HG03469 (cell line): ENCODE results near the gene PTPRA.
"Not testable (repeated sequence)": the region's sequence is repeated elsewhere in the genome, so short reads cannot be mapped to it uniquely, and the experiment has no call there.

Experiments used
- ATAC-seq: cut with Tn5 transposase; IDR thresholded peaks from one replicate; pipeline ENCODE4 v1.9.1; 2021; ENCODE audit warnings: mild to moderate bottlenecking, moderate library complexity, moderate number of reproducible peaks; ENCODE audit not compliant: unreplicated experiment

The PTPRA gene

GRCh38 chr20:2991532-2991931 is 118.3 kb downstream of the PTPRA start:
- ATAC-seq: no peak

GRCh38 chr20:2993250-2993649 is 120.0 kb downstream of the PTPRA start:
- ATAC-seq: no peak

GRCh38 chr20:2995796-2996195 is 122.5 kb downstream of the PTPRA start:
- no peak for ATAC-seq

- no peak for ATAC-seq
Observed at GRCh38 chr20:2998728-2999127, 125.4 kb downstream of the PTPRA start.

- ATAC-seq: no peak
Observed at GRCh38 chr20:3000852-3001523, 127.7 kb downstream of the PTPRA start.

- ATAC-seq: no peak
Observed at GRCh38 chr20:3003416-3003815, 130.1 kb downstream of the PTPRA start.

- ATAC-seq: no peak
Observed at GRCh38 chr20:3010985-3011723, 137.9 kb downstream of the PTPRA start.

- ATAC-seq: no peak
Observed at GRCh38 chr20:3011752-3012151, 138.5 kb downstream of the PTPRA start.

- ATAC-seq: no peak
Observed at GRCh38 chr20:3013771-3014170, 140.5 kb downstream of the PTPRA start.

GRCh38 chr20:3014179-3014578 is 140.9 kb downstream of the PTPRA start:
- ATAC-seq: no peak

GRCh38 chr20:3014662-3015061 is 141.4 kb downstream of the PTPRA start:
- no peak for ATAC-seq

- not testable (repeated sequence) for ATAC-seq
Observed at GRCh38 chr20:3015302-3015701, 142.0 kb downstream of the PTPRA start.

GRCh38 chr20:3021327-3021726 is 148.0 kb downstream of the PTPRA start:
- no peak for ATAC-seq

- no peak for ATAC-seq
Observed at GRCh38 chr20:3021777-3022176, 148.5 kb downstream of the PTPRA start.

GRCh38 chr20:3022559-3023490 is 149.5 kb downstream of the PTPRA start:
- ATAC-seq: not testable (repeated sequence)

GRCh38 chr20:3027987-3028386 is 154.7 kb downstream of the PTPRA start:
- ATAC-seq: no peak

- no peak for ATAC-seq
Observed at GRCh38 chr20:3031524-3032147, 158.4 kb downstream of the PTPRA start.

GRCh38 chr20:3032624-3033023 is 159.3 kb downstream of the PTPRA start:
- ATAC-seq: no peak

GRCh38 chr20:3037654-3038053 is 164.4 kb downstream of the PTPRA start:
- no peak for ATAC-seq

- no peak for ATAC-seq
Observed at GRCh38 chr20:3038454-3038853, 165.2 kb downstream of the PTPRA start.

GRCh38 chr20:3039426-3039825 is 166.1 kb downstream of the PTPRA start:
- ATAC-seq: no peak
